GM13976 (cell line): ENCODE measurements around the gene ADIRF.

Experiments used
- DNase-seq: peaks from one replicate; pipeline ENCODE4 v3.0.0; 2012; ENCODE audit warnings: low spot score
- in situ Hi-C: fragments of 300-500 bp; cut with MboI; formaldehyde crosslinking; loops from one replicate; pipeline ENCODE4 v1.12.0; 2022; ENCODE audit warnings: low sequenced_read_pairs, mixed read lengths, inconsistent platforms; ENCODE audit not compliant: unreplicated experiment
- TF ChIP-seq, protein P1 (sequence below): IDR thresholded peaks from 2 replicates; pipeline ENCODE4 v1.5.1; 2012; ENCODE audit warnings: borderline replicate concordance, mild to moderate bottlenecking; ENCODE audit not compliant: insufficient read depth; ENCODE audit errors: extremely low read depth, missing control alignments, control extremely low read depth

The ADIRF gene

DNA sequence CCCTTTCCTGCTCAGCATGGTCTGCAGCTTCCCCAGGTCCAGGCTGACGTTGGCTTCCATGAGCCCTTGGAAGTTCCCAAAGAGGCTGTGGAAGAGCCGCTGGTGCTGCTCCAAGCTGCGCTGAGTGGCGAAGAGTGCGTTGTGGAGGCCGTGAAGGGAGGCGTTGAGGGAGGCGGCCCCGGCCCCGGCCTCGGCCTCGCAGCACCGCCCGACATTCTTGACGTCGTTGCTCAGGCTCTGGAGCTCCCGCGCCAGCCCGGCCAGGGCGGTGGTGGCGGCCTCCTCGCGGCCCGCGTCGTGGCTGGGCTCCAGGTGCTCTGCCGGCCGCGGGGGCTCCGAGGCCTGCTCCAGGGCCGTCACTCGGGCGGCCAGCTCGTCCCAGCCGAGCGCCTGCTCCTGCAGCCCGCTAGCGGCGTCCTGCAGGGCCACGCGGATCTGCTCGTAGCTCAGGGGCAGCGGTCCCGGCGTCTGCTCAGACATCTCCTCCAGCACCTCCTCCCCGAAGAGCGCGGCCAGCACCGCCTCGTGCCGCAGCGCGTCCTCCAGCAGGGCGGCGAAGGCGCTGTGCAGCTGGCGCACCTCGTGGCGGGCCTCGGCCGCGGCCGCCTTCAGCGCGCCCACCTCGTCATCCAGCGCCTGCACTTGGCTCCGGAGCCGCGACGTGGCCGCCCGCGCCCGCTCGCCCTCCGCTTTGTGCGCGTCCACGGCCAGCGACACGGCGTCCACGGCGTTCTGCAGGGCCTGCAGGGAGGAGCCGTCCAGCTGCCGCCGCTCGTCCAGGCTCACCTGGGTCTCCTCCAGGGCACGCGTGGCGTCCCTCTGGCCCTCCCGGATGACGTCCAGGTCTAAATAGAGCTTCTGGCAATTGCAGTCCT, 25.6 kb upstream of the ADIRF start:
- no peak for DNase-seq
- TF ChIP-seq, protein P1, sequence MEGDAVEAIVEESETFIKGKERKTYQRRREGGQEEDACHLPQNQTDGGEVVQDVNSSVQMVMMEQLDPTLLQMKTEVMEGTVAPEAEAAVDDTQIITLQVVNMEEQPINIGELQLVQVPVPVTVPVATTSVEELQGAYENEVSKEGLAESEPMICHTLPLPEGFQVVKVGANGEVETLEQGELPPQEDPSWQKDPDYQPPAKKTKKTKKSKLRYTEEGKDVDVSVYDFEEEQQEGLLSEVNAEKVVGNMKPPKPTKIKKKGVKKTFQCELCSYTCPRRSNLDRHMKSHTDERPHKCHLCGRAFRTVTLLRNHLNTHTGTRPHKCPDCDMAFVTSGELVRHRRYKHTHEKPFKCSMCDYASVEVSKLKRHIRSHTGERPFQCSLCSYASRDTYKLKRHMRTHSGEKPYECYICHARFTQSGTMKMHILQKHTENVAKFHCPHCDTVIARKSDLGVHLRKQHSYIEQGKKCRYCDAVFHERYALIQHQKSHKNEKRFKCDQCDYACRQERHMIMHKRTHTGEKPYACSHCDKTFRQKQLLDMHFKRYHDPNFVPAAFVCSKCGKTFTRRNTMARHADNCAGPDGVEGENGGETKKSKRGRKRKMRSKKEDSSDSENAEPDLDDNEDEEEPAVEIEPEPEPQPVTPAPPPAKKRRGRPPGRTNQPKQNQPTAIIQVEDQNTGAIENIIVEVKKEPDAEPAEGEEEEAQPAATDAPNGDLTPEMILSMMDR: no peak
- in situ Hi-C loops: no loop called here

DNA sequence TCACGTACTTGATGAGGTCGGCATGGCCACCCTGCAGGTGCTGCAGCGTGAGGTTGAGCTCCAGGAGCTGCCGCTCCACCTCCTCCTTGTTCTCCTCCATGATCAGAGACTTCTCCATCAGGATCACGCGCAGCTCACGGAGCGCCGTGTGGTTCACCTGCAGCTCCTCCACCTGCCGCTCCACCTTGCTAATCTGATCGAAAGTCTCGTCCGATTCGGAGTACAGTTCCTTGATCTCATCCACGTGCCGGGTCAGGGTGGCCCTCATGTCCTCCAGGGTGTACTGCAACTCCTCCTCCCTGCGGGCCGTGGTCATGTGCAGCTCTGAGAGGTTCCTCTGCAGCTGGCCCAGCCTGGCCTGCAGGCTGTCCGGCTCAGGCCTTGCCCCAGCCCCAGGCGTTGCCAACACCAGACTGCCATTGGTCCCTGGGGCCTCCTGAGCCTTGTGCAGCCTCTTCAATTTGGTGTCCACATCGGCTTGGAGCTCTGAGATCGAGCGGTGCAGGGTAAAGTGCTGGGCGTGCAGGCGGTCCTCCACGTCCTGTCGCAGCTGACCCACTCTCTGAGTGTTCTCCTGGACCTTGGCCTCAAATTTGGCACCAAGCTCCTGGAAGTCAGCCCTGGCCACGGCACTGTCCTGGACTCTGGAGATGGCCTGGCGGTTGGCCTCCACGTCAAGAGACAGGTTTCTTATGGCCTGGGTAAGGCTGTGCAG, 24.8 kb upstream of the ADIRF start:
- no peak for DNase-seq
- TF ChIP-seq, protein P1: no peak

DNA sequence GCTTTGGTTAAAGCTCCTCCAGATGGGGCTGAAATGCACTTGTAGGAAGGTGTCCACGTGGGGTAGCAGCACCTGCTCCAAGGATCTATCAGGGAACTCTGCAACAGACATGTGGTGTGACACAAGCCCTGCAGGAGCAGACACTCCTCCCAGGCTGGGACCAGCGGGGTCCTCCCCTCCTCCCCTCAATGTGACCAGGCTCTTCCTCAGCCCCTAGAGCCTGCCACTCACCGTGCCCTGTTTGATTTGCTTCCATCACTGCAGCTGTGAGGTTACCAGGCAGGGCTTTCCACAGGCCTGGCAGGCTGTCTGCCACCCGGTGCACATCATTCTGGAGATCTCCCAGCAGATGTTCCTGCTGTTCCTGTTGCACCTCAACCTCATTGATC, 24.3 kb upstream of the ADIRF start:
- in situ Hi-C loops: no loop called here
- no peak for DNase-seq
- TF ChIP-seq, protein P1: no peak

More for the DNA sequence above, 24.8 kb upstream of the ADIRF start:
- in situ Hi-C loops: no loop called here

DNA sequence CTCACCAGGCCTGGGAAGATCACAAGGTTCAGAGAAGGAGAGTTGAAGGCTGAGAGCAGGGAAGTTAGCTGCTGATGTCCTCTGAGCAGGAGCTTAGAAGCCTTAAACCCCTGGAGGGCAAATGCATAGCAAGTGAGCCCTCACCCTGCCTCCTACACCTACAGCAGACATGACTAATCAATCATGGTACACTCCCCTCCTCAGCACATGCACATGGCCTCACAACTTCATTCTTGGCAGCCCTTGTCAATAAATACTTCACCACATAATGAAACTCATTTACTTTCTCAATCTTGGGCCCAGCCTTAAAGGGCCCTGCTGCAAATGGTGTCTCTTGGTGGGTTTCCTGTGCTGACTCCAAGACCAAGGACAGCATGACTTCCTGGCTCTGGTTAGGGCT, 23.8 kb upstream of the ADIRF start:
- no peak for DNase-seq
- in situ Hi-C loops: no loop called here
- TF ChIP-seq, protein P1: no peak

DNA sequence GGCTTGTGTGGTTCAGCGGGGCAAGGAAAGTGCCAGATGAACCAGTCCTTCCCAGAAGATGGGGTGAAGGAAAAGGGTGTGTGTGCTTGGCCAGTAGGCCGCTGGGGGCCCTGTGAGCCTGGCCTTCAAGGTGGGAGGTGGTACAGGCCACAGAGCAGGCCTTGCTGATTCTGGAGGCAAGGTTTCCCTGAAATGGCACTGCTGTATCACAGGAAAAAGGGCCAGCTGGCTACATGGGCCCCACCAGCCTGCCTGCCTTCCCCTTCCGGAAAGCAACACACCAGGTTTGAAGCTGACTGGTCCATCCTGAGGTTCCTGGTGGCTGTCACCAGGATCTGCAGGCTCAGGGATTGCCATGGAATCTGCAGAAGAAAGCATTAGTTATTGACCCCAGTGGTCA, 23.4 kb upstream of the ADIRF start:
- in situ Hi-C loops: no loop called here
- TF ChIP-seq, protein P1: no peak
- no peak for DNase-seq

DNA sequence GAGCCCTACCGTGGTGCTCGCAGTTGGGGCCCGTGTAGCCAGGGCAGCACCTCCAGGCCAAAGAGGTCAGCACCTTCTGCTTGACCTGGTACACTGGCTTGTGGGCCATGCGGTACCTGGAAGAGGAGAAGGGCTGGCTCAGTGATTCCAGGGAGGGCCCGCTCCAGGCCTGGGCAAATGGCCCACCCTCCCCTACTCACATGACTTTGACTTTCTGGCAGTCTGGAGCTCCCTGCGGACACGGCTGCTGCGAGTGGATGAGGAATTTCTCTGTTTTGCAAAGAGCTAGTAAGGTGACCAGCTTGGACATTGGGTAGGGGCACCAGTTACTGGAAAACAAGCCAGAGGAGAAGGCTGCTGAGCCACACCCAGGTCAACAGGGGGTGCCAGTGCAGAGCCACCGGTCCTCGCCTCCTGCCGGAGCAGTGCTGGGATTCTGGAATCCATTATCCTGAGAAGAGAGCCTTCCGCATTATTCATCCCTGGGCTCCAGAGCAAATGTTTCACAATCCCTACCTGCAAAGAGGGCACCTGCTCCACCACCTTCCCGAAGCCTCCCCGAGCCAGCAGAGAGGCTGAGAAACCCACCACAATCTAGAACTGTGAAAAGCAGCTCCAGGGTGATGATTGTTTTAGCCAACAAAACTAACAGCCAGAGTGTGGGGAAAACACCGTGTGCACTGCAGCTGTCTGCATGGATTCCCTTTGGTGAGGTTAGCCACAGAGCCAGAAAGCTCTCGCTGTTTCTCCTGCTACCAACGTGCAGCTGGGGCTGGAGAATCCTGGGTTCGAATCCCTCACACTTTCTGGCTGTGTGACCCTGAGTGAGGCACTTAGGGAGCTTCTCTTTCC, 22.7 kb upstream of the ADIRF start:
- in situ Hi-C loops: no loop called here
- no peak for DNase-seq
- TF ChIP-seq, protein P1: no peak
